Motor neuron (in vitro differentiated cells): ENCODE measurements around the gene TBCK. TPM values are rescaled to one million over a fixed set of nuclear protein-coding genes. Genes with fewer than 3 reads are reported as not detected.
"Not testable (repeated sequence)": the region's sequence is repeated elsewhere in the genome, so short reads cannot be mapped to it uniquely, and the experiment has no call there.

ENCODE experiments used
- ATAC-seq, 8 experiments: fragments of 200-7000 bp; cut with Tn5 transposase; replicated peaks in 6 of 8; 2 replicates each; pipeline ENCODE4 v1.8.0; 2021; ENCODE audit warnings: mild to moderate bottlenecking in 8 of 8, moderate library complexity in 8 of 8
- H3K27ac ChIP-seq, 2 donors: fragments of 250-450 bp; sonication (Bioruptor Pico); 2 replicates each; pipeline ENCODE4 v1.9.0; 2021; ENCODE audit warnings: antibody characterized with exemption in 2 of 2, mild to moderate bottlenecking in 2 of 2, moderate library complexity in 1 of 2
- H3K4me1 ChIP-seq, 2 donors: fragments of 250-450 bp; sonication (Bioruptor Pico); replicated peaks in 1 of 2; 2 replicates each; pipeline ENCODE4 v1.6.1; 2021; ENCODE audit warnings: antibody characterized with exemption in 2 of 2, mild to moderate bottlenecking in 2 of 2, moderate library complexity in 1 of 2
- H3K4me3 ChIP-seq, 5 donors: fragments of 250-450 bp; sonication (Bioruptor Pico); 2 replicates each; pipeline ENCODE4 v1.9.0; 2021; ENCODE audit warnings: antibody characterized with exemption in 5 of 5, mild to moderate bottlenecking in 5 of 5, moderate library complexity in 4 of 5
- WGBS, 10 experiments: fragments of 450-650 bp; shearing (Covaris generic); methylation state at CpG; one replicate each; pipeline ENCODE4 v1.0.0; 2022; 5-methylcytosine and 5-hydroxymethylcytosine counted together
- in situ Hi-C, 9 experiments: fragments of 400-800 bp; cut with MboI; loops; one replicate each; pipeline ENCODE4 v1.15.0; 2021; ENCODE audit warnings: low sequenced_read_pairs in 9 of 9, low pct_unique_long_range_greater_than_20kb in 2 of 9; ENCODE audit not compliant: unreplicated experiment in 9 of 9
- total RNA-seq, 8 experiments: library from RNA; unstranded; fragments of 300-600 nt; gene quantifications; 2 replicates each; pipeline versions ENCODE4 v1.2.3 to v1.2.4, GENCODE V29; 2022

TBCK gene
- total RNA-seq, 8 experiments from 2014 or later, result 26.1 to 57.4 (median 38.4) TPM

DNA sequence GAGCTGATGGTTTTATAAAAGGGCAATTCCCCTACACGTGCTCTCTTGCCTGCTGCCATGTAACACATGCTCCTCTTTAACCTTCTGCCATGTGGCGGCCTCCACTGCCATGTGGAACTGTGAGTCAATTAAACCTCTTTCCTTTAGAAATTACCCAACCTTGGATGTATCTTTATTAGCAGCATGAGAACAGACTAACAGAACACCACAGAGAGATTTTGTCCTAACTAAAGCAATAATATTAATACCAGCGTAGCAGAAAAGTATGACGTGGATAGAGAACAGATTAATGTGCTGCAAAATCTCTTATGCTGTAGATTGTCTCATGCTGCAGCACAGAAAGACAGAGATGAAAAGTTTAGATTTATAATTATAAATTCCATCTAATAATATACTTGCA, 23.4 kb upstream of the TBCK start:
- Histone ChIP-seq H3K4me1 (no peaks in the 10 kb centered on the region), H3K27ac (no peak overlapping the region), H3K4me3 (no peak overlapping the region)
- WGBS, 10 experiments, result 50 to 100% (median 95%) methylated on average over 1 to 4 of the region's 4 CpGs
- no peak for ATAC-seq
- in situ Hi-C loops, result no loop called here

DNA sequence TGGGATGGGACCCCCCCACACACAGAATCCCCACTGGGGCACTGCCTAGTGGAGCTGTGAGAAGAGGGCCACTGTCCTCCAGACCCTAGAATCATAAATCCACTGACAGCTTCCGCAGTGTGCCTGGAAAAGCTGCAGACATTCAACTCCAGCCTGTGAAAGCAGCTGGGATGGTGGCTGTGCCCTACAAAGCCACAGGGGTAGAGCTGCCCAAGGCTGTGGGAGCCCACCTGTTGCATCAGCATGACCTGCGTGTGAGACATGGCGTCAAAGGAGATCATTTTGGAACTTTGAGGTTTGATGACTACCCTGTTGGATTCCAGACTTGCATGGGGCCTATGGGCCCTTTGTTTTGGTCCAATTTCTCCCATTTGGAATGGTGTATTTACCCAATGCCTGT, 22.7 kb upstream of the TBCK start:
- ATAC-seq, result no peak
- WGBS, 10 experiments, result 97 to 100% (median 100%) methylated on average over 1 to 3 of the region's 3 CpGs; no CpG with 5 or more reads in 6 of the 10 experiments
- in situ Hi-C loops, result no loop called here
- Histone ChIP-seq H3K4me1 (no peaks in the 10 kb centered on the region), H3K27ac (no peak overlapping the region), H3K4me3 (no peak overlapping the region)

DNA sequence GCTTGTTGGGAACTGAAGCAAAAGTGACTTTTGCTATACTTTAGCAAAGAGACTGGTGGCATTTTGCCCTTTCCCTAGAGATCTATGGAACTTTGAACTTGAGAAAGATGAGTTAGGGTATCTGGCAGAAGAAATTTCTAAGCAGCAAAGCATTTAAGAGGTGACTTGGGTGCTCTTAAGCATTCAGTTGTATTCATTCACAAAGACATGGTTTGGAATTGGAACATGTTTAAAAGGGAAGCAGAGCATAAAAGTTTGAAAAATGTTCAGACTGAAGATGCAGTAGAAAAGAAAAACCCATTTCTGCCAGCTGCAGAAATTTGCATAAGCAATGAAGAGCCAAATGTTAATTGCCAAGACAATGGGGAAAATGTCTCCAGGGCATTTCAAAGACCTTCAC, 21.9 kb upstream of the TBCK start:
- Histone ChIP-seq H3K27ac (no peak overlapping the region), H3K4me3 (no peak overlapping the region), H3K4me1 (no peaks in the 10 kb centered on the region)
- no peak for ATAC-seq
- in situ Hi-C loops, result no loop called here

DNA sequence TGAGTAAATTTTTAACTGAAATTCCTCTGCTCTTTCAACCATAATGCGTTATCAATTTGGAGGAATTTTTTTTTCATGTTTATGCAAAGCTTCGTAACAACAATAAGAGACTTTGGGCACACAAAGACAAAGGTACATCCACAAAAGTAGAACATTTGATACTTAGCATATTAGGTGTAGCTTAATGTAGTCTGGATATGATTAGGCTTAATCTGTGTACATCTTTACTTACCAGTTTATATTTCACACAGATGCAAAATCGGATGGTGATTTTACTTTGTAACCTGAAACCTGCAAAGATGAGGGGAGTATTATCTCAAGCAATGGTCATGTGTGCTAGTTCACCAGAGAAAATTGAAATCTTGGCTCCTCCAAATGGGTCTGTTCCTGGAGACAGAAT, 20.6 kb upstream of the TBCK start:
- 17 to 100% (median 92%) methylated on average over 1 to 3 of the region's 3 CpGs for WGBS, 10 experiments
- H3K27ac ChIP-seq, result no peak overlapping the region
- H3K4me3 ChIP-seq, result no peak overlapping the region
- H3K4me1 ChIP-seq, result no peaks in the 10 kb centered on the region
- peak in 1 of 8 experiments; percentile 54 for ATAC-seq
- in situ Hi-C loops, result no loop called here

DNA sequence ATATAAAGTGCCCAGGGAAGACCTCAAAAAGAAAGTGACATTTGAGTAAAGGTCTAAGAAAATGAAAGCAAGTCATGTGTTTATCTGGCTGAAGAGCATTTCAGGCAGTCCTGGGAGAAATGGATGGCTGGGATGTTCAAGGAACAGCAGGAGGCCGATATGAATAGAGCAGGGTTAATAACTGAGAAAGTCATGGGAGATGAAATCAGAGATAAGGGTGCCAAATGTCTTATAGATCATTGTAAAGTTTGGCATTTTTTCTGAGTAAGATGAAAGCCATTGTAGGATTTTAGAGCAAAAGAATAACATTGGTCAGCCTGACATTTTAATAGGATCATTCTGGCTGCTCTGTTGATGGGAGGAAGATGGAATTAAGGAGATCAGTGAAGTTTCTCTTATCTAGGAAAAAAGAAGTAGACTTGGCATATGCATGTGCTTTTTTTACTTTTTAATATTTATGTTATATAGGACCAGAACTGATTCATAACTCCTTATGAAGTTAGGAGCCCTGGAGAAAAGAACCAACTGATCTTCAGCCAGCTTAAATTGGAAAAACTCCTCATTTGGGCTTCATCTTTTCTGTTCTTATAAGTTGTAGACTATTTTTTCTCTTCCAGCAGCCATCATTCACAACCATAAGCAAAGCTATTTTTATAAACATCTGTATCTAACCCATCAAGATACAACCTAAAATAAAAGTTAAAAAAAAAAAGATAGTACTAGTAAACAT, 18.9 kb upstream of the TBCK start:
- no peaks in the 10 kb centered on the region for H3K4me1 ChIP-seq
- ATAC-seq, result no peak
- in situ Hi-C loops, result no loop called here
- no peak overlapping the region for H3K27ac ChIP-seq
- no peak overlapping the region for H3K4me3 ChIP-seq
- WGBS, 10 experiments, result 14 to 100% (median 80%) methylated on average over 1 of the region's 1 CpG

DNA sequence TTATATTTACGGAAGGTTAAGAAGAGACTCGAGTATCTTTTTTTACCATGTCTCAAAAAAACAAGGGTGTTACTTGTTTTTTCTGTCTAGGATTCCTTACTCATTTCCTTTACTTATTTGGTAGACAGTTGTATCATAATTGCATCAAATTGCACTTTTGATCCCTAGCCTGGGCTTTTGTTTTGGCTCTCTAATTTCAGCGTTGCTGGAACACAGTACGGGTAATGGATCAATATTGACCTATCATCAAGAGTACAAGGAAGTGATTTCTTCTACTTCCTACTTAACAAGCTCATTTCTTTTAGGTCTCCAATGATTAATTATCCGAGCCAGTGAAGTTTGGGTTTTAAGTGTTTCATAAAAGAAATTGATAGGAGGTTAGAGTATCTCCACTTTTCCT, 17.2 kb upstream of the TBCK start:
- Histone ChIP-seq H3K4me1 (no peaks in the 10 kb centered on the region), H3K27ac (no peak overlapping the region), H3K4me3 (no peak overlapping the region)
- ATAC-seq, result no peak
- 91 to 100% (median 99%) methylated on average over 2 to 5 of the region's 5 CpGs for WGBS, 10 experiments
- in situ Hi-C loops, result no loop called here

DNA sequence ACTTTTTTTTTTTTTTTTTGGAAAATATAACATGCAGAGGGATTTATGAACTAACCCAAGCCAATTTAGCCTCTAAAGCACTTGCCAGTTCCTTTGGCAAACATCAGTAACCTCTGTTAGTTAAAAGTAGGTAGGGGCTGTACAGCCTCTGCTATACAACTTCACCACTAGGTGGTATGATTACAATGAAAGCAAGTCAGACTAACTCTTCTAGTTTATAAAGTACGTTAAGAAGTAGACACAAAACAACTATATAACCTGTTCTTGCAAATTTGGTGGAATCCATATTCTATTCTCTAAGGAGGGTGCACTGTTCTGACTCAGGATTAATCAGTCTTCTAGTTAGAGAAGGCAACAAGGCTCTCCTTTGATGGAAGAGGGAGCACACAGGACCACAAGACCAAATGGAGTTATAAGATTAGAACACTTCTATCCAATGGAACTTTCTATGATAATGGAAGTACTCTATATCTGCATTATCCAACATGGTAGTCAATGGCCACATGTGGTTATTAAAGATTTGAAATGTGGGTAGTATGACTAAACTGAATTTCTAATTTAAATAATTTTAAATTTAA, 13.1 kb upstream of the TBCK start:
- in situ Hi-C loops, result no loop called here
- WGBS, 10 experiments, result 0 to 60% (median 38%) methylated on average over 1 of the region's 1 CpG; no CpG with 5 or more reads in 3 of the 10 experiments
- Histone ChIP-seq H3K4me3 (no peak overlapping the region), H3K27ac (no peak overlapping the region), H3K4me1 (no peaks in the 10 kb centered on the region)
- peak in 5 of 8 experiments; percentile 44 to 84 (median 78) for ATAC-seq

DNA sequence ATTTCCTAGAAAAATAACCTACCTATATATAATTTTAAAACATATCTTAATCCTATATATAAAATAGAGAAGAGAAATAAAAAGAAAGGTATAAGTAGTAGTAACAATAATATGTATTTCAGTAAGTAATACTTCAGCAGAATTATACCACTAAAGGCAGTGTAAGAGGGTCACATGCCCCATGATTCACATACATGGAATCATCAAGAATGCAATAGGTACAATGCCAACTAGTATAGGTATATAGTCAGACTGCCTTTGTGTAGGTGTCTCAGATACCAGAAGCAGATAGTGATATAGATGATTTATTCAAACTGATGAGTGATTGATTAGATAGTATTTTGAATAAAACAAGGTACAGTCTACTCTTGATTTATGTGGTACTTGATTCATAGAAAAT, 9.8 kb upstream of the TBCK start:
- Histone ChIP-seq H3K4me3 (no peak overlapping the region), H3K27ac (no peak overlapping the region), H3K4me1 (no peaks in the 10 kb centered on the region)
- ATAC-seq, result no peak
- in situ Hi-C loops, result no loop called here

DNA sequence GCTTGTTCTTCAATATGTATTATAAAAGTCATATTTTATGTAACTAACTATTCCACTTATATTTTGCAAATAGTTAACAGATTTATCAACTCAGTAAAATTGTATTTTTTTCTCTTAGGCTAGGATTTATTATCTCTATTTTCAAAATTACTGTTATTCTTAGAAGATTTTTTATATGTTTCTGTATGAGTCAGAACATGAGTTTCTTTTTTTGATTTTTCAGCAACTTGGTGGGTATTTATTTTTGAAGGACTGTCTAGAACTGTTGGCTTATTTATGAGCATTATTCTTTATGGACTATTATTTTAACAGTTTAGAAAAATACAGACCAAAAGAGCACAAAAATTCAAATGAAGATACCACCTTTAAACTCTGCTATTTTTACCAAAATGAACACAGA, 7.1 kb upstream of the TBCK start:
- no peak overlapping the region for H3K4me3 ChIP-seq
- in situ Hi-C loops, result no loop called here
- no peak overlapping the region for H3K27ac ChIP-seq
- peaks cover 2 to 5% of the 10 kb centered on the region in 2 donors for H3K4me1 ChIP-seq
- no peak for ATAC-seq

DNA sequence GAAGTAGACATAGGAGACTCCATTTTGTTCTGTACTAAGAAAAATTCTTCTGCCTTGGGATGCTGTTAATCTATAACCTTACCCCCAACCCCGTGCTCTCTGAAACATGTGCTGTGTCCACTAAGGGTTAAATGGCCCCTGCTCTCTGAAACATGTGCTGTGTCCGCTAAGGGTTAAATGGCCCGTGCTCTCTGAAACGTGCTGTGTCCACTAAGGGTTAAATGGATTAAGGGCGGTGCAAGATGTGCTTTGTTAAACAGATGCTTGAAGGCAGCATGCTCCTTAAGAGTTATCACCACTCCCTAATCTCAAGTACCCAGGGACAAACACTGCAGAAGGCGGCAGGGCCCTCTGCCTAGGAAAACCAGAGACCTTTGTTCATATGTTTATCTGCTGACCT, 5.8 kb upstream of the TBCK start:
- peaks cover 10 to 13% of the 10 kb centered on the region in 2 donors for H3K4me1 ChIP-seq
- H3K27ac ChIP-seq, H3K4me3 ChIP-seq, ATAC-seq, in situ Hi-C loops: not testable (repeated sequence)
- 43 to 82% (median 73%) methylated on average over 1 to 3 of the region's 6 CpGs; no CpG with 5 or more reads in 6 of the 10 experiments for WGBS, 10 experiments

DNA sequence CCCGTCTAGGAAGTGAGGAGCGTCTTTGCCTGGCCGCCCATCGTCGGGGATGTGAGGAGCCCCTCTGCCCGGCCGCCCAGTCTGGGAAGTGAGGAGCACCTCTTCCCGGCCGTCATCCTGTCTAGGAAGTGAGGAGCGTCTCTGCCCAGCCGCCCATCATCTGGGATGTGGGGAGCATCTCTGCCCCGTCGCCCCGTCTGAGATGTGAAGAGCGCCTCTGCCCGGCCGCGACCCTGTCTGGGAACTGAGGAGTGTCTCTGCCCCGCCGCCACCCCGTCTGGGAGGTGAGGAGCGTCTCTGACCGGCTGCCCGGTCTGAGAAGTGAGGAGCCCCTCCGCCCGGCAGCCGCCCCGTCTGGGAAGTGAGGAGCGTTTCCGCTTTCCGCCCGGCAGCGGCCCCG, 5.2 kb upstream of the TBCK start:
- in situ Hi-C loops, ATAC-seq, H3K4me3 ChIP-seq, H3K27ac ChIP-seq: not testable (repeated sequence)
- no CpG with 5 or more reads among the region's 34 CpGs for WGBS, 10 experiments
- H3K4me1 ChIP-seq, result peaks cover 10 to 13% of the 10 kb centered on the region in 2 donors

DNA sequence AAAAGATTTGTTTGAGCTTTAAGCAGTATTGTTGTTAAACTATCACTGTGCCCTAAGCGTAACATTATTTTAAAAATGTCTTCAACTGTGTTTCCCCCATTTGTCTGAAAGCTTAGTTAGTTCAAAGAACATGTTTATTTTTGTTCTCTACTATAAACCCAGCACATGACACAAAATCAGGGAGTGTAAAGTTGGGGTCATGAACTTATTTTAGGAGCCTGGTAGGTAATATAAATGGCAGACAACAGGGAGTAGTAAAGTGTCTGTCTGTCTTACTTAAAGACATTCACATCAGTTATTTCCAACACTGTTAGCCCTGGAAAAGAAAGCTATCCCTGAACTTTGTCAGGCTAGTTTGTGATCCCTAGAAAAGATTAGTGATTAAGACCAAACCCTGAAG, 4.2 kb upstream of the TBCK start:
- ATAC-seq, result no peak
- in situ Hi-C loops, result no loop called here
- Histone ChIP-seq H3K27ac (no peak overlapping the region), H3K4me3 (no peak overlapping the region), H3K4me1 (peaks cover 10 to 13% of the 10 kb centered on the region in 2 donors)
- WGBS, 10 experiments, result 92 to 100% (median 100%) methylated on average over 1 of the region's 1 CpG; no CpG with 5 or more reads in 2 of the 10 experiments

DNA sequence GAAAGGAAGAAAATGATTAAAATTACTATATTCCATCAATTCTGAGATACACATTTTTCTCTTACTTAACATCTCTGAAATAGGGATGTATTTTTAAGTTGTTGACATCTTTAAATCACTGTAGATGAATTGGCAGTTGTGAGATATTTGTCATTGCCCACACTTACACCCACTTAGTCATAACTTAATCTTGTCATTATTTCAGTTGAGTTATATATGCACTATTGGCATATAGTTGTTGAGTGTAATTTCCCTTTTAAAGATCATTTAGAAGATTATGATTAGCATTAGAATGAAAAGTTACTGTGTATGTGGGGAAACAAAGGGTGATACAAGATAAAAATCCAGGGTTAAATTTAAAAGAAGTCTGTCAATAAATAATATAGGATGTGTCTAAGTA, 2.5 kb upstream of the TBCK start:
- in situ Hi-C loops, result no loop called here
- Histone ChIP-seq H3K4me3 (no peak overlapping the region), H3K4me1 (peaks cover 15 to 18% of the 10 kb centered on the region in 2 donors), H3K27ac (no peak overlapping the region)
- ATAC-seq, result no peak

DNA sequence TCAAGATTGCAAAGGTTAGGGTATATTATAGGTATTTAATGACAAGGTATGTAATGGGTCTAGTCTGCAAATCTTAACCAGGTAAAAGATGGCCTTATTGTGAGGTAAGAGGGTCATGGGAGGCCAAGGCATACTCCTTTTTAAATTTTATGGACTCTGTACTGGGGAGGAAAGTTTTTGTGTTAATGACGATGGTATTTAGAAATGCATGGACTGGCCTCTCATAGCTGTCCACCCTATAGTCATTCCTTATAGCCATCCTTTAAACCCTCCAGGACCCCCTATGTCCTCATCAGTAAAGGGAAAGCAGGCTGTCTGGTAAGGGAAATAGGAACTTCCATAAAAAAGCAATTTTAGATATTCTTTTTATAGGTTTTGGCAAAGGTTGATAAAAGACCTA, 1.8 kb upstream of the TBCK start:
- peaks cover 15 to 18% of the 10 kb centered on the region in 2 donors for H3K4me1 ChIP-seq
- no peak for ATAC-seq
- H3K27ac ChIP-seq, result peak overlapping the region; percentile 99 to 100
- H3K4me3 ChIP-seq, result peak overlapping the region; percentile 47 to 83 (median 78)
- in situ Hi-C loops, result no loop called here
- 14 to 75% (median 61%) methylated on average over 1 of the region's 1 CpG; no CpG with 5 or more reads in 2 of the 10 experiments for WGBS, 10 experiments
